Stimulated activated CD8-positive, alpha-beta memory T cell treated with anti-CD3 and anti-CD28 coated beads, Interleukin-7, amount 100 ng/mL, for 4 hours (primary cell): ENCODE results near the gene MGRN1.

Source experiments
- DNase-seq, 2 donors: peaks; one replicate each; pipeline ENCODE4 v3.0.0-alpha.2; 2020; ENCODE audit warnings: low read depth in 2 of 2

The MGRN1 gene

GRCh38 chr16:4686497-4687210 lies 62.0 kb downstream of the MGRN1 start:
- no peak for DNase-seq

GRCh38 chr16:4687416-4687815 lies 62.8 kb downstream of the MGRN1 start:
- DNase-seq = no peak

- DNase-seq = no peak
Observed at GRCh38 chr16:4687946-4688673, 63.5 kb downstream of the MGRN1 start.

- DNase-seq = no peak
Observed at GRCh38 chr16:4688674-4689045, 64.0 kb downstream of the MGRN1 start.

GRCh38 chr16:4689091-4689671 lies 64.6 kb downstream of the MGRN1 start:
- DNase-seq = no peak

GRCh38 chr16:4689864-4690704 lies 65.5 kb downstream of the MGRN1 start:
- DNase-seq = no peak

GRCh38 chr16:4690946-4691665 lies 66.5 kb downstream of the MGRN1 start:
- no peak for DNase-seq

GRCh38 chr16:4691666-4692412 lies 67.2 kb downstream of the MGRN1 start:
- no peak for DNase-seq

- DNase-seq = no peak
Observed at GRCh38 chr16:4692460-4693295, 68.1 kb downstream of the MGRN1 start.

GRCh38 chr16:4693296-4693955 lies 68.8 kb downstream of the MGRN1 start, which contains the start of gene NUDT16L1:
Gene NUDT16L1, plus strand, starts transcription at chr16:4693562. Its CDS starts 165 bp downstream, at chr16:4693727.
- peak; percentile 88 to 98 for DNase-seq

GRCh38 chr16:4693956-4694641 lies 69.5 kb downstream of the MGRN1 start:
- peak in 1 of 2 donors; percentile 32 for DNase-seq

GRCh38 chr16:4694642-4695451 lies 70.2 kb downstream of the MGRN1 start:
- DNase-seq = no peak

- no peak for DNase-seq
Observed at GRCh38 chr16:4695473-4696171, 71.0 kb downstream of the MGRN1 start.

- DNase-seq = no peak
Observed at GRCh38 chr16:4696172-4696904, 71.7 kb downstream of the MGRN1 start.

- no peak for DNase-seq
Observed at GRCh38 chr16:4696905-4697847, 72.5 kb downstream of the MGRN1 start.
